ENCODE results near the gene HOOK2. TPM values are rescaled to one million over a fixed set of nuclear protein-coding genes. Genes with fewer than 3 reads are reported as not detected.

The HOOK2 gene
- total and polyA plus RNA-seq, 12 donors, result 29.7 to 173 (median 57.8) TPM

DNA sequence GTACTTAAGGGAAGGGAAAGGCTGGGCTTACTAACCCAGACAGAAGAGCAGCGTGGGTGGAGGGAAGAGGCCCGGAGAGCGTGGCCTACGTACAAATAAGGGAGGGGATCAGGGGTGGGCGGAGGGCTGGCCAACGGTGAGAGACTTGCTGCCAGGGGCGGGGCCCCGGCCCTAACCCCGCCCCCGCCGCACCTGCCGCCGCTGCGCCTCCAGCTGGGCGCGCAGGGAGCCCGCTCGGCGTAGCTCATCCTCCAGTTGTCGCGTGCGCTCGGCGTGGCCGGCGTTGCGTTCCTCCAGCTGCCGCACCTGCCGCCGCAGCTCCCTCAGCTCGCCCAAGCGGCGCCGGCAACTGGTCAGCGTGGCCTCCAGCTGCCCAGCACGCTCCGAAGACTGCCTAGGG lies 5.7 kb downstream of the HOOK2 start:
- TF ChIP-seq, protein P1, sequence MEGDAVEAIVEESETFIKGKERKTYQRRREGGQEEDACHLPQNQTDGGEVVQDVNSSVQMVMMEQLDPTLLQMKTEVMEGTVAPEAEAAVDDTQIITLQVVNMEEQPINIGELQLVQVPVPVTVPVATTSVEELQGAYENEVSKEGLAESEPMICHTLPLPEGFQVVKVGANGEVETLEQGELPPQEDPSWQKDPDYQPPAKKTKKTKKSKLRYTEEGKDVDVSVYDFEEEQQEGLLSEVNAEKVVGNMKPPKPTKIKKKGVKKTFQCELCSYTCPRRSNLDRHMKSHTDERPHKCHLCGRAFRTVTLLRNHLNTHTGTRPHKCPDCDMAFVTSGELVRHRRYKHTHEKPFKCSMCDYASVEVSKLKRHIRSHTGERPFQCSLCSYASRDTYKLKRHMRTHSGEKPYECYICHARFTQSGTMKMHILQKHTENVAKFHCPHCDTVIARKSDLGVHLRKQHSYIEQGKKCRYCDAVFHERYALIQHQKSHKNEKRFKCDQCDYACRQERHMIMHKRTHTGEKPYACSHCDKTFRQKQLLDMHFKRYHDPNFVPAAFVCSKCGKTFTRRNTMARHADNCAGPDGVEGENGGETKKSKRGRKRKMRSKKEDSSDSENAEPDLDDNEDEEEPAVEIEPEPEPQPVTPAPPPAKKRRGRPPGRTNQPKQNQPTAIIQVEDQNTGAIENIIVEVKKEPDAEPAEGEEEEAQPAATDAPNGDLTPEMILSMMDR (IDR thresholded peaks at IDR 0.05), result no peak
- Histone ChIP-seq H3K27me3 (no peaks in the 10 kb centered on the region), H3K4me3 (no peak overlapping the region), H3K9me3 (no peaks in the 10 kb centered on the region), H3K27ac (peak overlapping the region in 3 of 10 donors; percentile 1 to 35 (median 4)), H3K4me1 (peaks cover 0 to 51% (median 24%) of the 10 kb centered on the region in 9 donors), H3K36me3 (peaks cover 0 to 64% (median 5%) of the 10 kb centered on the region in 9 donors)
- intact Hi-C loops (cut with DNase I), result loop anchor here in 5 of 10 donors (5.0 to 10.0 kb wide), 4 partner anchors 33 to 78 kb away; partner anchors contain the start of genes PRDX2 (in 2 of the 5) and THSD8 (in 2 of the 5)
- DNase-seq (no peak), ATAC-seq (no peak)
- 57 to 71% methylated on average over 26 to 37 of the region's 37 CpGs for WGBS, 2 donors

DNA sequence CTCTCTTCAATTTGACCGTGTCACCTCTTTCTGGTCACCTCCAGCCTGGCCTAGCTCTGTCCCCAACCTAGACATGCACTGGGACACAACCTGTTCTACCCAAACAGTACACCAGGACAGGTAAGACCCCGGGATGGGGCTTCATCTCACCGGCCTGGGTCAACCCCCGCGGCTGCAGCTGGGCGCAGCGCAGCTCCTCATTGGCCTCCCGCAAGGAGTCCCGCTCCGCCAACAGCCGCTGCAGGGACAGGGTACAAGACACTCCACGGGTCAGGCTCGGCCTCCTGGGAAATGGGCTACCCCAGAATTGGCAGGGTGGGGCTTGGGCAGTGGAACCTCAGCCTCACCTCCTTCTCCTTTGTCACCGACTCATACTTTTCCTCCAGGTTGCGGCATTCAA lies 7.7 kb downstream of the HOOK2 start:
- H3K36me3 ChIP-seq, result peaks cover 0 to 84% (median 6%) of the 10 kb centered on the region in 9 donors
- no peaks in the 10 kb centered on the region for H3K9me3 ChIP-seq
- TF ChIP-seq, protein P1 (IDR thresholded peaks at IDR 0.05), result no peak
- no peak for DNase-seq
- no peak for ATAC-seq
- H3K27ac ChIP-seq, result no peak overlapping the region
- intact Hi-C loops (cut with DNase I), result loop anchor here in 4 of 10 donors (5.0 kb wide), 3 partner anchors 35 to 80 kb away; partner anchors contain the start of genes PRDX2 (in 2 of the 4) and THSD8 (in 2 of the 4)
- 96 to 97% methylated on average over 15 of the region's 15 CpGs for WGBS, 2 donors
- peaks cover 0 to 44% (median 7%) of the 10 kb centered on the region in 9 donors for H3K4me1 ChIP-seq
- H3K4me3 ChIP-seq, result no peak overlapping the region
- H3K27me3 ChIP-seq, result no peaks in the 10 kb centered on the region

DNA sequence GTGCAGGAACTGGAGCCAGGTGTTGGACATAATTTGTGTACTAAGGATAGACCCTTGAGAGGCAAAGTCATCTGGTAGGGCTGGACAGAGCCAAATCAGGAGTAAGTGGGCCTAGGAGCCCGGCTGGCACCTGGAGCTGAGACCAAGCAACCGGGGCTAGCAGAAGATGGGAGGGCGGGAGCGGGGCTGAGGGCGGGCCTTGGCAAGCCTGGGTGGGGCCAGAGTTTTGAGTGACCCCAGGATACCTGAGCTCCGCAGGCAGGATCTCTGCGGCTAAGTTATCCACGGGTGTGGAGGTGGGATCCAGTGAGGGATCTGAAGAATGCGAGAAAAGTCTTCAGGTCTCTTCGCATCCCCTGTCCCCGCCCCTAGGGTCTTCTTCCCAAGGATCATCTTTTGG lies 8.2 kb downstream of the HOOK2 start:
- Histone ChIP-seq H3K27ac (no peak overlapping the region), H3K4me1 (peaks cover 0 to 46% (median 6%) of the 10 kb centered on the region in 9 donors), H3K9me3 (no peaks in the 10 kb centered on the region), H3K36me3 (peaks cover 0 to 88% (median 11%) of the 10 kb centered on the region in 9 donors), H3K4me3 (no peak overlapping the region), H3K27me3 (no peaks in the 10 kb centered on the region)
- TF ChIP-seq, protein P1 (IDR thresholded peaks at IDR 0.05), result no peak
- no peak for DNase-seq
- 93 to 94% methylated on average over 11 of the region's 11 CpGs for WGBS, 2 donors
- intact Hi-C loops (cut with DNase I), result loop anchor here in 4 of 10 donors (5.0 kb wide), 3 partner anchors 35 to 80 kb away; partner anchors contain the start of genes PRDX2 (in 2 of the 4) and THSD8 (in 2 of the 4)
- no peak for ATAC-seq

DNA sequence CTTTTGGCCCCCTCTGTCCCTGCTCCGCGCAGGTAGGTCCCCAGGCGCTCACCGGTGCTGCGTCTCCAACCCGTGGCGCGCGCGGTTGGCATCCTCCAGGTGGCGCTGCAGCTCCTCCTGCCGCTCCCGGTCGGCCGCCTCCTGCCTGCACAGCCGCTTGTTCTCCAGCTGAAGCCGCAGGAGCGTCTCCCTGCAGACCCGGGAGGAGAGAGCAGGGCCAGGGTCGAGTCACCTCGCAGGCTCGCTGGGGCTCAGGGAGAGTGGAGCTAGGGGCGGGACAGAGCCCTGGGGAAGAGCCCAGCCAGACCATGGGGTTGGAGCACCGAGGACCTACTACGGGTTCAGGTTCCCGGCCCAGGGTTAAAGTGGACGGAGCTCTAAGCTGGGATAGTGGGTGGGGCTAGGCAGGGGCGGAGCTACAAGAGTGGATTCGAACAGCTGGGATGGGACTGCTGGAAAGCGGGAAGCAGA lies 9.3 kb downstream of the HOOK2 start:
- WGBS, 2 donors, result 23 to 38% methylated on average over 30 of the region's 30 CpGs
- H3K4me3 ChIP-seq, result peak overlapping the region in 7 of 10 donors; percentile 28 to 59 (median 44)

More for the DNA sequence above, 9.3 kb downstream of the HOOK2 start:
- DNase-seq (peak; percentile 85 to 91), ATAC-seq (peak in 7 of 8 donors; percentile 67 to 90 (median 77))
- peaks cover 0 to 98% (median 15%) of the 10 kb centered on the region in 9 donors for H3K36me3 ChIP-seq
- peaks cover 0 to 39% (median 4%) of the 10 kb centered on the region in 9 donors for H3K4me1 ChIP-seq
- H3K9me3 ChIP-seq, result no peaks in the 10 kb centered on the region
- TF ChIP-seq, protein P1 (IDR thresholded peaks at IDR 0.05), result peak in 7 of 9 donors; percentile 71 to 99 (median 88)
- intact Hi-C loops (cut with DNase I), result loop anchor here in 4 of 10 donors (5.0 kb wide), 3 partner anchors 36 to 81 kb away; partner anchors contain the start of genes PRDX2 (in 2 of the 4) and THSD8 (in 2 of the 4)
- H3K27me3 ChIP-seq, result no peaks in the 10 kb centered on the region
- H3K27ac ChIP-seq, result peak overlapping the region in 9 of 10 donors; percentile 31 to 83 (median 53)

Measured in heart right ventricle (tissue), 16 donors.